GM21723 (cell line): ENCODE measurements around the gene WFS1.

ENCODE experiments used
- ATAC-seq: cut with Tn5 transposase; IDR thresholded peaks from one replicate; pipeline ENCODE4 v1.9.1; 2021; ENCODE audit warnings: mild to moderate bottlenecking, moderate library complexity; ENCODE audit not compliant: unreplicated experiment

The WFS1 gene

GRCh38 chr4:6352031-6352692 is 82.5 kb downstream of the WFS1 start:
- no peak for ATAC-seq
